Measurements from ENCODE around the gene DOCK2. TPM values are rescaled to one million over a fixed set of nuclear protein-coding genes. Genes with fewer than 3 reads are reported as not detected.

The DOCK2 gene
- polyA plus RNA-seq, 2 of the 4 experiments (the other 2 are of a cell fraction) = 2.1 to 4.6 TPM

GRCh38 chr5:169703813-169704212 lies 66.7 kb downstream of the DOCK2 start (continued):
- TF ChIP-seq REST (IDR thresholded peaks at IDR 0.05) = no peak
- no peak for TF ChIP-seq BCL3 (IDR thresholded peaks at IDR 0.05)
- TF ChIP-seq EHF (CRISPR knock-in tag; IDR thresholded peaks at IDR 0.05) = no peak
- TF ChIP-seq RARB (CRISPR knock-in tag; IDR thresholded peaks at IDR 0.05) = no peak
- no peak for TF ChIP-seq RFX5 (IDR thresholded peaks at IDR 0.05)
- TF ChIP-seq EHMT2 (IDR thresholded peaks at IDR 0.05; ENCODE audit: low read depth) = no peak

- DNase-seq (ENCODE audit: low read depth in 1 of 2, low spot score in 1 of 2) = no peak
- 82% methylated on average over 2 of the region's 2 CpGs for WGBS (ENCODE audit: missing lambda C conversion rate)
- ATAC-seq = no peak
- FAIRE-seq = no peak
- ChIA-PET POLR2A (no interaction called here), CTCF (interaction anchor here (1.0 to 1.5 kb wide), 2 partner anchors 511 to 718 kb away, joined by 3 read pairs; no protein-coding TSS in a partner anchor)
- TF ChIP-seq PBX3 (IDR thresholded peaks at IDR 0.05) (no peak), NPAS2 (CRISPR knock-in tag; IDR thresholded peaks at IDR 0.05; ENCODE audit: borderline replicate concordance) (no peak), FOXS1 (CRISPR knock-in tag; IDR thresholded peaks at IDR 0.05) (no peak), HOXB5 (CRISPR knock-in tag; IDR thresholded peaks at IDR 0.05) (no peak), BHLHE40 (IDR thresholded peaks at IDR 0.05; ENCODE audit: low read depth, low read length) (no peak), EHF (CRISPR knock-in tag; IDR thresholded peaks at IDR 0.05) (no peak)
- Histone ChIP-seq H3K4me2 (no peak overlapping the region), H3K4me1 (peaks cover 20% of the 10 kb centered on the region), H3K4me3 (no peak overlapping the region), H3K27ac (peak overlapping the region in 1 of 2 experiments; percentile 68; a peak in 2 of 6 replicates), H3K9me3 (no peaks in the 10 kb centered on the region)
Measured at GRCh38 chr5:169705322-169705721, 68.2 kb downstream of the DOCK2 start.

GRCh38 chr5:169706071-169706470 lies 69.0 kb downstream of the DOCK2 start:
- FAIRE-seq = no peak

More at GRCh38 chr5:169706071-169706470, 69.0 kb downstream of the DOCK2 start:
- ATAC-seq (no peak), DNase-seq (ENCODE audit: low read depth in 1 of 2, low spot score in 1 of 2) (no peak)
- POLR2A ChIA-PET = no interaction called here
- H3K4me3 ChIP-seq = no peak overlapping the region
- no peaks in the 10 kb centered on the region for H3K9me3 ChIP-seq
- H3K27ac ChIP-seq = peak overlapping the region in 1 of 2 experiments; percentile 68; a peak in 3 of 6 replicates
- 95% methylated on average over 1 of the region's 1 CpG for WGBS (ENCODE audit: missing lambda C conversion rate)
- no peak for TF ChIP-seq GATA3 (IDR thresholded peaks at IDR 0.05; ENCODE audit: borderline replicate concordance)
- TF ChIP-seq HES2 (IDR thresholded peaks at IDR 0.05) = no peak
- no peak for TF ChIP-seq HOXA7 (CRISPR knock-in tag; IDR thresholded peaks at IDR 0.05)
- no peak for TF ChIP-seq CHD4 (IDR thresholded peaks at IDR 0.05; ENCODE audit: borderline replicate concordance)
- no peak for TF ChIP-seq NR3C1 (IDR thresholded peaks at IDR 0.05)
- TF ChIP-seq RAD21 (conservative IDR thresholded peaks at IDR 0.05 in 1 of 2, IDR thresholded peaks at IDR 0.05 in 1 of 2) = no peak
- no peak for TF ChIP-seq MAZ (IDR thresholded peaks at IDR 0.05; ENCODE audit: borderline replicate concordance, low read depth, low read length)
- TF ChIP-seq ATOH8 (CRISPR knock-in tag; IDR thresholded peaks at IDR 0.05; ENCODE audit: low read depth) = no peak
- TF ChIP-seq TFCP2L1 (CRISPR knock-in tag; IDR thresholded peaks at IDR 0.05) = no peak
- no peak for TF ChIP-seq HOXB13 (CRISPR knock-in tag; IDR thresholded peaks at IDR 0.05; ENCODE audit: low read depth)
- TF ChIP-seq EHMT2 (IDR thresholded peaks at IDR 0.05; ENCODE audit: low read depth) = no peak
- no peak for TF ChIP-seq FOSL2 (IDR thresholded peaks at IDR 0.05)
- TF ChIP-seq FOSL2 (CRISPR knock-in tag; IDR thresholded peaks at IDR 0.05) = no peak
- no peak for TF ChIP-seq TP53 (CRISPR knock-in tag; IDR thresholded peaks at IDR 0.05)
- no peak for TF ChIP-seq POLR2AphosphoS2 (conservative IDR thresholded peaks at IDR 0.05; ENCODE audit: low read length)
- H3K4me2 ChIP-seq = peak overlapping the region; percentile 48; the same call in 2 of the 3 replicates
- H3K4me1 ChIP-seq = peaks cover 20% of the 10 kb centered on the region
- CTCF ChIA-PET = interaction anchor here (1.0 to 1.7 kb wide), 3 partner anchors 365 to 719 kb away, joined by 3 to 6 read pairs (median 3); no protein-coding TSS in a partner anchor

Data from A549 (cell line).